ENCODE measurements around the gene NSMCE4A. TPM values are rescaled to one million over a fixed set of nuclear protein-coding genes. Genes with fewer than 3 reads are reported as not detected.

Gene NSMCE4A
- total and polyA plus RNA-seq, 9 of the 15 experiments (the other 6 are each of a cell fraction or from before 2014, with no cell fraction given): 8.4 to 88.5 (median 46.4) TPM

DNA sequence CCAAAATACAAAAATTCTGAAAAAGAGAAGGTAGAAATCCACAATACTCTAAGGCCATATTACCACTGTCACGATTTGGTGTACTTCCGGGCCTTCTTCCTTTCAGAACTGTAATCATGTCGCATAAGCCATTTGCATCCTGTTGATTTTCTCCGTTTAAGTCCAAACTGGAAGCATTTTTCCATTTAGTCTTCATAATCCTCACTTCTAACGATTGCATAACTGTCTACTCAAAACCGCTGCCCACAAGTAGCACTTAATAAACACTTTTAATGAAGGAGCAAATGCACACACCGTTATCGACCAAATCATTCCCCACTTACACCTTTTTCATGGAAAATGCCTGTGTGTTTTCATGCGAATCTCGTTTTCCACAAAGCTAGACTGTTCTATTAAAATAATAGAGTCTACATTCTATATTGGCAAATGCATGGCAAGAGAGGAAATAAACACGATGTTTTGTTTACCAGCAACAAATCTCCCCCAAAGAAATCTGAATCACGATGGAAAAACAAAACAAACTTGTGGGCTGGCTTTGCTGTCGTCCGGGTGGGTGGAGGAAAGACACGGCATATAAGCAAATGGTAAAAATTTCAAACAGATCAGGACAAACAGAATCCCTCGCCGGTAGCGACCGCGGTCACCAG, 48.2 kb downstream of the NSMCE4A start:
- FAIRE-seq (peak; percentile 72), DNase-seq (ENCODE audit: extremely low read depth in 1 of 4, low spot score in 3 of 4) (peak in 2 of 4 experiments; percentile 7 to 9), ATAC-seq (no peak)
- Histone ChIP-seq H3K27ac (ENCODE audit: extremely low read depth, low read depth, low read length) (peak overlapping the region; percentile 94; the same call in 2 of the 3 replicates), H3K36me3 (ENCODE audit: control insufficient read depth, insufficient read depth, low read length) (peaks cover 10% of the 10 kb centered on the region; the same call in 1 of the 3 replicates), H2AFZ (ENCODE audit: low read depth, low read length) (peak overlapping the region; percentile 84), H3K9me3 (replicated peaks; ENCODE audit: control insufficient read depth, insufficient read depth, low read depth, low read length) (no peaks in the 10 kb centered on the region), H3K4me3 (peak overlapping the region; percentile 80), H3K9me1 (ENCODE audit: control insufficient read depth, insufficient read depth, low read length) (no peaks in the 10 kb centered on the region), H4K20me1 (replicated peaks; ENCODE audit: control insufficient read depth, insufficient read depth, low read length) (no peaks in the 10 kb centered on the region), H3K4me1 (replicated peaks in 1 of 2; ENCODE audit: control insufficient read depth in 2 of 2, insufficient read depth in 2 of 2, low read length in 2 of 2) (peaks cover under 1 to 10% of the 10 kb centered on the region in 2 experiments; a peak in 3 of 5 replicates), H3K27me3 (ENCODE audit: control insufficient read depth in 2 of 2, insufficient read depth in 2 of 2, low read length in 2 of 2) (no peaks in the 10 kb centered on the region), H3K9ac (ENCODE audit: insufficient read depth in 1 of 2, low read depth in 2 of 2, low read length in 2 of 2) (peak overlapping the region; percentile 91 to 99), H3K4me2 (ENCODE audit: insufficient read depth, low read length) (peak overlapping the region; percentile 81), H3K79me2 (ENCODE audit: control insufficient read depth, insufficient read depth, low read length) (peaks cover 31% of the 10 kb centered on the region)
- intact Hi-C loops (cut with micrococcal nuclease) (no loop called here), in situ Hi-C loops (cut with MboI) (no loop called here)
- ChIA-PET POLR2A (interaction anchor here (0.6 to 2.3 kb wide), 2 partner anchors 9 to 1905 kb away, joined by 3 to 9 read pairs; no protein-coding TSS in a partner anchor), CTCF (ENCODE audit: low intra/inter-chr PET ratio) (no interaction called here)
- TSS peak; percentile 48 for BruUV-seq (replicated peaks)
- TF ChIP-seq FOXJ2 (tag; IDR thresholded peaks at IDR 0.05) (0 out of 2 replicates have a peak, but pooled peaks have one; percentile 9), NR1H2 (CRISPR knock-in tag; IDR thresholded peaks at IDR 0.05) (no peak), ETV1 (tag; conservative IDR thresholded peaks at IDR 0.05; ENCODE audit: low read depth) (0 out of 2 replicates have a peak, but pooled peaks have one; percentile 25), KDM1A (IDR thresholded peaks at IDR 0.05) (peak; percentile 60 to 71; a peak in 3 of 4 replicates), FOSL1 (tag; conservative IDR thresholded peaks at IDR 0.05) (no peak), SNRNP70 (optimal IDR thresholded peaks at IDR 0.05; ENCODE audit: low read depth, low read length) (no peak), SMARCA4 (IDR thresholded peaks at IDR 0.05) (0 out of 2 replicates have a peak, but pooled peaks have one; percentile 12), SAFB2 (IDR thresholded peaks at IDR 0.05; ENCODE audit: borderline replicate concordance, low read depth, low read length, severe bottlenecking) (no peak)
- TF ChIP-seq, protein P1, sequence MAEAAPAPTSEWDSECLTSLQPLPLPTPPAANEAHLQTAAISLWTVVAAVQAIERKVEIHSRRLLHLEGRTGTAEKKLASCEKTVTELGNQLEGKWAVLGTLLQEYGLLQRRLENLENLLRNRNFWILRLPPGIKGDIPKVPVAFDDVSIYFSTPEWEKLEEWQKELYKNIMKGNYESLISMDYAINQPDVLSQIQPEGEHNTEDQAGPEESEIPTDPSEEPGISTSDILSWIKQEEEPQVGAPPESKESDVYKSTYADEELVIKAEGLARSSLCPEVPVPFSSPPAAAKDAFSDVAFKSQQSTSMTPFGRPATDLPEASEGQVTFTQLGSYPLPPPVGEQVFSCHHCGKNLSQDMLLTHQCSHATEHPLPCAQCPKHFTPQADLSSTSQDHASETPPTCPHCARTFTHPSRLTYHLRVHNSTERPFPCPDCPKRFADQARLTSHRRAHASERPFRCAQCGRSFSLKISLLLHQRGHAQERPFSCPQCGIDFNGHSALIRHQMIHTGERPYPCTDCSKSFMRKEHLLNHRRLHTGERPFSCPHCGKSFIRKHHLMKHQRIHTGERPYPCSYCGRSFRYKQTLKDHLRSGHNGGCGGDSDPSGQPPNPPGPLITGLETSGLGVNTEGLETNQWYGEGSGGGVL (CRISPR knock-in tag; IDR thresholded peaks at IDR 0.05): no peak
- TF ChIP-seq, protein P2, sequence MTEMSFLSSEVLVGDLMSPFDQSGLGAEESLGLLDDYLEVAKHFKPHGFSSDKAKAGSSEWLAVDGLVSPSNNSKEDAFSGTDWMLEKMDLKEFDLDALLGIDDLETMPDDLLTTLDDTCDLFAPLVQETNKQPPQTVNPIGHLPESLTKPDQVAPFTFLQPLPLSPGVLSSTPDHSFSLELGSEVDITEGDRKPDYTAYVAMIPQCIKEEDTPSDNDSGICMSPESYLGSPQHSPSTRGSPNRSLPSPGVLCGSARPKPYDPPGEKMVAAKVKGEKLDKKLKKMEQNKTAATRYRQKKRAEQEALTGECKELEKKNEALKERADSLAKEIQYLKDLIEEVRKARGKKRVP (CRISPR knock-in tag; IDR thresholded peaks at IDR 0.05): no peak
- WGBS (ENCODE audit: insufficient coverage, low coverage, missing lambda C conversion rate): under 1% methylated on average over 14 of the region's 20 CpGs

All from K562 (cell line).